Ascending aorta (tissue), 2 donors: ENCODE measurements around the gene OSCAR. TPM values are rescaled to one million over a fixed set of nuclear protein-coding genes. Genes with fewer than 3 reads are reported as not detected.

Experiments
- DNase-seq, 2 donors: peaks; one replicate each; pipeline ENCODE4 v3.0.0-alpha.2; 2019; ENCODE audit warnings: low spot score in 2 of 2
- H3K27ac ChIP-seq, 2 donors: fragments of 200-600 bp; sonication (generic); one replicate each; pipeline ENCODE4 v1.5.1; 2016 to 2017; ENCODE audit warnings: mild to moderate bottlenecking in 1 of 2
- H3K27me3 ChIP-seq: fragments of 200-600 bp; sonication (generic); one replicate; pipeline ENCODE4 v1.5.1; 2017
- H3K36me3 ChIP-seq, 2 donors: fragments of 200-600 bp; sonication (generic); one replicate each; pipeline ENCODE4 v1.5.1; 2016
- H3K4me1 ChIP-seq, 2 donors: fragments of 200-600 bp; sonication (generic); one replicate each; pipeline ENCODE4 v1.5.1; 2016 to 2017; ENCODE audit warnings: mild to moderate bottlenecking in 1 of 2
- H3K4me3 ChIP-seq, 2 donors: fragments of 200-600 bp; sonication (generic); one replicate each; pipeline ENCODE4 v1.5.1; 2016 to 2017; ENCODE audit warnings: mild to moderate bottlenecking in 1 of 2
- H3K9me3 ChIP-seq, 2 donors: fragments of 200-600 bp; sonication (generic); one replicate each; pipeline ENCODE4 v1.5.1; 2016
- intact Hi-C: fragments of 100-400 bp; cut with DNase I; formaldehyde crosslinking; loops from one replicate; pipeline ENCODE4 v1.15.1; 2023
- total RNA-seq: library from RNA; depleted of rRNA; stranded (reverse); fragments of >200 nt; gene quantifications from one replicate; pipeline ENCODE4 v1.1.0, GENCODE V29; 2016
- TF ChIP-seq, protein P1 (sequence below), 3 experiments: fragments of 200-600 bp in 2 of 3; fragments of 450-650 bp in 1 of 3; sonication (generic) in 2 of 3; IDR thresholded peaks; one replicate each; pipeline ENCODE4 v1.5.1; 2016 to 2019; ENCODE audit warnings: antibody characterized with exemption in 3 of 3, mild to moderate bottlenecking in 1 of 3, moderate library complexity in 1 of 3

OSCAR gene
- total RNA-seq, 1 donor from 2014 or later, result 13.6 TPM

DNA sequence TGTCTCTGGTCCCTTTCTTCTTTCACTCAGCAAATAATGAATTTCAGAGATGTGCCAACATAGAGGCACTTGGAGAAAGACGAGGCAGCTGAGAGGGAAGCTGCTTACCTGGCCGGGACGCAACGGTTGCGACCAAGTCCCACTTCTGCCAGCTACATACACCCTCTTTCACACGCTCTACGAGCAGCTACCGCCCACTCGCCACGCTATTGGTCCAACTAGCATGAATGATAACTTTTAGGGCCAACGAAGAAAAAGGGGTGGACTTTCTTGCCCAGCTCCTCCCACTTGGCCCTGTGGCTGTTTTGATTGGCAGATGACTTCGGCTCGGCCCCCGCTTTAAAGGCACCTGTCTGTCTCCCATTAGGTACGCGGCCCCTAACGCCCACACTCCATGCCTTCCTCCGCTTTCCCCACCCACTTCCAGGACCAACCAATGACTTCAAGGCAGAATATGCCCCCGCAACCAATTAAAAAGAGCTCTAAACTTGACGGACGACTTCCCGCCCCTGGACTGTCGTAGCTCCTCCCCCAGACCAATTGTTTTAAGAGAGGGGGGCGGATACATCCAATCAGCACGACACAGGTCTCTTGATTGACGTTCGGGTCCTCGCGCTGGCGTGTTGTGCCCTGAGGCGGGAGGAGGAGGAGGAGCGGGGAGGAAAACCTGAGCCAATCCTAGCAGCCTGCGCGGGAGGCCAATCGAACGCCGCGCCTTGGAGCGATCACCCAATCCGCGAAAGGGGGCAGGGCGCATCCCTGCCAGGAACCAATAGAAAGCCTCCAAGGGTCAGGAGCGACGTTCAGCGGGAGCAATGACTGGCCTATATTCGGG, 36.5 kb upstream of the OSCAR start:
- peak overlapping the region; percentile 95 to 98 for H3K4me3 ChIP-seq
- H3K36me3 ChIP-seq, result peaks cover 0 to 7% of the 10 kb centered on the region in 2 donors
- intact Hi-C loops, result loop anchor here (1.0 kb wide), 7 partner anchors 22 to 327 kb away; partner anchors contain the start of genes LENG1, LENG8, MYADM and NDUFA3
- no peaks in the 10 kb centered on the region for H3K27me3 ChIP-seq
- TF ChIP-seq, protein P1, sequence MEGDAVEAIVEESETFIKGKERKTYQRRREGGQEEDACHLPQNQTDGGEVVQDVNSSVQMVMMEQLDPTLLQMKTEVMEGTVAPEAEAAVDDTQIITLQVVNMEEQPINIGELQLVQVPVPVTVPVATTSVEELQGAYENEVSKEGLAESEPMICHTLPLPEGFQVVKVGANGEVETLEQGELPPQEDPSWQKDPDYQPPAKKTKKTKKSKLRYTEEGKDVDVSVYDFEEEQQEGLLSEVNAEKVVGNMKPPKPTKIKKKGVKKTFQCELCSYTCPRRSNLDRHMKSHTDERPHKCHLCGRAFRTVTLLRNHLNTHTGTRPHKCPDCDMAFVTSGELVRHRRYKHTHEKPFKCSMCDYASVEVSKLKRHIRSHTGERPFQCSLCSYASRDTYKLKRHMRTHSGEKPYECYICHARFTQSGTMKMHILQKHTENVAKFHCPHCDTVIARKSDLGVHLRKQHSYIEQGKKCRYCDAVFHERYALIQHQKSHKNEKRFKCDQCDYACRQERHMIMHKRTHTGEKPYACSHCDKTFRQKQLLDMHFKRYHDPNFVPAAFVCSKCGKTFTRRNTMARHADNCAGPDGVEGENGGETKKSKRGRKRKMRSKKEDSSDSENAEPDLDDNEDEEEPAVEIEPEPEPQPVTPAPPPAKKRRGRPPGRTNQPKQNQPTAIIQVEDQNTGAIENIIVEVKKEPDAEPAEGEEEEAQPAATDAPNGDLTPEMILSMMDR (IDR thresholded peaks at IDR 0.05), result no peak
- H3K9me3 ChIP-seq, result no peaks in the 10 kb centered on the region
- H3K4me1 ChIP-seq, result peaks cover 0 to 15% of the 10 kb centered on the region in 2 donors
- peak overlapping the region; percentile 96 to 98 for H3K27ac ChIP-seq
- peak; percentile 100 for DNase-seq

DNA sequence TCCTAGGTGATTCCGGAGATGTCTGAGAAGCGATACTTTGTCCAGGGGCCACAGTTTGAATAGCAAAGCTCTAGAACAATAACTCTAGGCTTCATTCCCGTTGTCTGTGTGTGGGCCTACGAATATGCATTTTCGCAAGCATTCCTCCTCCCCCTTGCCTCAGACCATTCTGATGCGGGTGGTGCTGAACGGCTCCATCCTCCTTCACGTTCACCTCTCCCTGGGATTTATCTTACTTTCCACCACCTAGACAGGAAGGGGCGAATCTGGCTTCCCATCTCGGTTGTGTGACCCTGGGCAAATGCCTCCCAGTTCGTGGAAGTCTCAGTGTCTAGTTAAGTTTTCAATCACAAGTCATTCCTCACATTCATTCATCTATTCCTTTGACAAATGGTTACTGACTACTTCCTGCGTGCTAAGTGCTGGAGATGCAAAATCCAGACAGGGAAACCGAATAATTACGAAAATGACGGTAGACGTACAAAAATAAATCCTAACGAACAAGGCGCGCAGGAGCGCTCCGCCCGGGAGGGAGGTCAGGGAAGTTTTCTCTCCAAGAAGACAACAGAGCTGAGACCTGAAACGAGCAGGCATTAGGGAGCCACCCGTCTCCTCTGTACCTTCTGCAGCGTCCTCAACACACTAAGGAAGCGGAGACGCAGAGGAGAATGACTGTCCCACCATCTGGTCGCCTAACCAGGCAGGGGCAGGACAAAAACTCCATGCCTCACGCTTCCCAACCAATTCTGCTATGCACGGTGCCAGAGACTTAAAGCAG, 35.7 kb upstream of the OSCAR start:
- DNase-seq, result no peak
- H3K27ac ChIP-seq, result peak overlapping the region; percentile 59 to 67

DNA sequence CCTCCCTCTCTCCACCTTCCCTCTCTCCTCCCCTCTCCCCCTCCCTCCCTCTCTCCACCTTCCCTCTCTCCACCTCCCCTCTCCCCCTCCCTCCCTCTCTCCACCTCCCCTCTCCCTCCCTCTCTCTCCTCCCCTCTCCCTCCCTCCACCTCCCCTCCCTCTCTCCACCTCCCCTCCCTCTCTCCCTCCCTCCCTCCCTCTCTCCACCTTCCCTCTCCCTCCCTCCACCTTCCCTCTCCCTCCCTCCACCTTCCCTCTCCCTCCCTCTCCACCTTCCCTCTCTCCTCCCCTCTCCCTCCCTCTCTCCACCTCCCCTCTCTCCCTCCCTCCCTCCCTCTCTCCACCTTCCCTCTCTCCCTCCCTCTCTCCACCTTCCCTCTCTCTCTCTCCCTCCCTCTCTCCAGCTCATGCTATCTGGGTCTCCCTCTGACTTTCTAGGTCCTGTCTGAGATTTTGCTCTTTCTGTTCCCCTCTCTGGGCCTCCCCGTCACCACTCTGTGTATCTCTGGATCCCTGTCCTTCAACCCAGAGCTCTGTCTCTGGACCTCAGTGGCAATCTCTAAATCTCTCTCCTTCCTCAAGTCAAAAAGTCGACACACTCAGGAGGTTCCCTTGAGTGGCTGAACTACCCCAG, 33.5 kb upstream of the OSCAR start:
- Histone ChIP-seq H3K4me3 (no peak overlapping the region), H3K36me3 (peaks cover 17 to 31% of the 10 kb centered on the region in 2 donors), H3K9me3 (no peaks in the 10 kb centered on the region), H3K27ac (no peak overlapping the region), H3K27me3 (no peaks in the 10 kb centered on the region), H3K4me1 (peaks cover 0 to 10% of the 10 kb centered on the region in 2 donors)
- TF ChIP-seq, protein P1 (IDR thresholded peaks at IDR 0.05), result no peak
- DNase-seq, result no peak
- intact Hi-C loops, result no loop called here

More for the DNA sequence above, 35.7 kb upstream of the OSCAR start:
- TF ChIP-seq, protein P1 (IDR thresholded peaks at IDR 0.05), result no peak
- intact Hi-C loops, result no loop called here
- Histone ChIP-seq H3K4me3 (peak overlapping the region; percentile 61 to 64), H3K36me3 (peaks cover 7 to 14% of the 10 kb centered on the region in 2 donors), H3K27me3 (no peaks in the 10 kb centered on the region), H3K4me1 (peaks cover 0 to 15% of the 10 kb centered on the region in 2 donors), H3K9me3 (no peaks in the 10 kb centered on the region)

DNA sequence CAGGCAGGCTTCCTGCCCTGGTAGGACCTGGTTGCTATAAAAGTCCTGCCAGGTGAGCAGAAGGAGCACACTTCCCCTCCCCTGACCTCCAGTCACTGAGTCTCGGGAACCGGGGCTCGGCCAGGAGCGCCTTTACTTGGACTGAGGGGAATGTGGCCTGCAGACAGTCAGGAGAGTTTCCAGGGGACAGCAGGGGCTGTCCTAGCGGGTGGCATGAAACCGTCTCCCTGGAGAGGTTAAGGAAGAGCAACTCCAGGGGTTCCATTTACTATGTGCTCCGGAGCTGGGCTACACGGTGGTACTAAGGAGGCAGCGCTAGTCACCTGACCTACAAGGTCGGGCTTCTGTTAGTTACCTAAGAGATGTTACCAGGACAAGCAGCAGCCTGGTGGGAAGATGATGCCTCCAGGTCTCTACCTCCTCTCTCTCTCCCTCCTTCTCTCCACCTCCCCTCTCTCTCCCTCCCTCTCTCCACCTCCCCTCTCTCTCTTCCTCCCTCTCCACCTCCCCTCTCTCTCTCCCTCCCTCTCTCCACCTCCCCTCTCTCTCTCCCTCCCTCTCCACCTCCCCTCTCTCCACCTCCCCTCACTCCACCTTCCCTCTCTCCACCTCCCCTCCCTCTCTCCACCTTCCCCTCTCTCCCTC, 32.8 kb upstream of the OSCAR start:
- no peaks in the 10 kb centered on the region for H3K27me3 ChIP-seq
- intact Hi-C loops, result no loop called here
- no peak for DNase-seq

More for the DNA sequence above, 32.8 kb upstream of the OSCAR start:
- Histone ChIP-seq H3K27ac (no peak overlapping the region), H3K4me1 (peaks cover 0 to 5% of the 10 kb centered on the region in 2 donors), H3K9me3 (no peaks in the 10 kb centered on the region), H3K36me3 (peaks cover 23 to 38% of the 10 kb centered on the region in 2 donors), H3K4me3 (no peak overlapping the region)
- TF ChIP-seq, protein P1 (IDR thresholded peaks at IDR 0.05), result no peak
